SK-N-SH (cell line): ENCODE data around the gene SLC26A8.

Experiments
- CHD2 ChIP-seq: fragments of 150-350 bp; IDR thresholded peaks from 2 replicates; pipeline ENCODE4 v1.6.1; 2018; ENCODE audit warnings: low read length; ENCODE audit not compliant: partially characterized antibody
- CTCF ChIP-seq: fragments of 200-600 bp; sonication (generic); IDR thresholded peaks from 2 replicates; pipeline ENCODE4 v1.6.1; 2017; ENCODE audit warnings: antibody characterized with exemption, mild to moderate bottlenecking, moderate library complexity
- EP300 ChIP-seq, 2 experiments: IDR thresholded peaks; 2 replicates each; pipeline versions ENCODE4 v1.4.0 to v1.6.1; 2012; ENCODE audit warnings: borderline replicate concordance in 1 of 2, low read depth in 1 of 2, low read length in 1 of 2
- EZH2phosphoT487 ChIP-seq: fragments of 200-600 bp; sonication (generic); IDR thresholded peaks from 2 replicates; pipeline ENCODE4 v1.6.1; 2017; ENCODE audit warnings: low read depth, mixed run types, mild to moderate bottlenecking, antibody characterized with exemption, moderate library complexity, borderline replicate concordance
- FOXM1 ChIP-seq: IDR thresholded peaks from 2 replicates; pipeline ENCODE4 v1.4.0; 2012; ENCODE audit warnings: low read depth, mild to moderate bottlenecking
- GATA2 ChIP-seq: sonication (generic); formaldehyde crosslinking; IDR thresholded peaks from 2 replicates; pipeline ENCODE4 v1.5.0; 2020; ENCODE audit warnings: mild to moderate bottlenecking, missing genetic modification reagents
- MAX ChIP-seq: IDR thresholded peaks from 2 replicates; pipeline ENCODE4 v1.4.0; 2012; ENCODE audit warnings: low read depth
- MXI1 ChIP-seq: IDR thresholded peaks from 2 replicates; pipeline ENCODE4 v1.6.1; 2012; ENCODE audit warnings: mild to moderate bottlenecking, low read depth, low read length, improper control_type of control experiment
- POLR2AphosphoS5 ChIP-seq: IDR thresholded peaks from 2 replicates; pipeline ENCODE4 v1.6.1; 2012; ENCODE audit warnings: low read depth, low read length
- RAD21 ChIP-seq: IDR thresholded peaks from 2 replicates; pipeline ENCODE4 v1.6.1; 2012; ENCODE audit warnings: mild to moderate bottlenecking, low read length
- SMC3 ChIP-seq: IDR thresholded peaks from 2 replicates; pipeline ENCODE4 v1.6.1; 2012; ENCODE audit warnings: low read depth, low read length, improper control_type of control experiment
- TF ChIP-seq, protein P1 (sequence below): IDR thresholded peaks from 2 replicates; pipeline ENCODE4 v1.4.0; 2012; ENCODE audit warnings: low read depth, borderline replicate concordance
- TF ChIP-seq, protein P2 (sequence below): IDR thresholded peaks from 2 replicates; pipeline ENCODE4 v1.6.1; 2012; ENCODE audit warnings: mild to moderate bottlenecking, low read depth, low read length, moderate library complexity

GRCh38 chr6:35943390-35943789 is 81.1 kb downstream of the SLC26A8 start:
- no peak for TF ChIP-seq GATA2 (CRISPR knock-in tag)
- no peak for TF ChIP-seq SMC3
- no peak for TF ChIP-seq CTCF
- TF ChIP-seq, protein P1, sequence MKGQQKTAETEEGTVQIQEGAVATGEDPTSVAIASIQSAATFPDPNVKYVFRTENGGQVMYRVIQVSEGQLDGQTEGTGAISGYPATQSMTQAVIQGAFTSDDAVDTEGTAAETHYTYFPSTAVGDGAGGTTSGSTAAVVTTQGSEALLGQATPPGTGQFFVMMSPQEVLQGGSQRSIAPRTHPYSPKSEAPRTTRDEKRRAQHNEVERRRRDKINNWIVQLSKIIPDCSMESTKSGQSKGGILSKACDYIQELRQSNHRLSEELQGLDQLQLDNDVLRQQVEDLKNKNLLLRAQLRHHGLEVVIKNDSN = no peak
- no peak for TF ChIP-seq RAD21
- no peak for TF ChIP-seq EP300 (IDR thresholded peaks at IDR 0.05; ENCODE audit: borderline replicate concordance in 1 of 2, low read depth in 1 of 2, low read length in 1 of 2)
- no peak for TF ChIP-seq FOXM1
- no peak for TF ChIP-seq EZH2phosphoT487
- TF ChIP-seq POLR2AphosphoS5 = no peak
- TF ChIP-seq CHD2 = no peak
- no peak for TF ChIP-seq MAX
- TF ChIP-seq, protein P2, sequence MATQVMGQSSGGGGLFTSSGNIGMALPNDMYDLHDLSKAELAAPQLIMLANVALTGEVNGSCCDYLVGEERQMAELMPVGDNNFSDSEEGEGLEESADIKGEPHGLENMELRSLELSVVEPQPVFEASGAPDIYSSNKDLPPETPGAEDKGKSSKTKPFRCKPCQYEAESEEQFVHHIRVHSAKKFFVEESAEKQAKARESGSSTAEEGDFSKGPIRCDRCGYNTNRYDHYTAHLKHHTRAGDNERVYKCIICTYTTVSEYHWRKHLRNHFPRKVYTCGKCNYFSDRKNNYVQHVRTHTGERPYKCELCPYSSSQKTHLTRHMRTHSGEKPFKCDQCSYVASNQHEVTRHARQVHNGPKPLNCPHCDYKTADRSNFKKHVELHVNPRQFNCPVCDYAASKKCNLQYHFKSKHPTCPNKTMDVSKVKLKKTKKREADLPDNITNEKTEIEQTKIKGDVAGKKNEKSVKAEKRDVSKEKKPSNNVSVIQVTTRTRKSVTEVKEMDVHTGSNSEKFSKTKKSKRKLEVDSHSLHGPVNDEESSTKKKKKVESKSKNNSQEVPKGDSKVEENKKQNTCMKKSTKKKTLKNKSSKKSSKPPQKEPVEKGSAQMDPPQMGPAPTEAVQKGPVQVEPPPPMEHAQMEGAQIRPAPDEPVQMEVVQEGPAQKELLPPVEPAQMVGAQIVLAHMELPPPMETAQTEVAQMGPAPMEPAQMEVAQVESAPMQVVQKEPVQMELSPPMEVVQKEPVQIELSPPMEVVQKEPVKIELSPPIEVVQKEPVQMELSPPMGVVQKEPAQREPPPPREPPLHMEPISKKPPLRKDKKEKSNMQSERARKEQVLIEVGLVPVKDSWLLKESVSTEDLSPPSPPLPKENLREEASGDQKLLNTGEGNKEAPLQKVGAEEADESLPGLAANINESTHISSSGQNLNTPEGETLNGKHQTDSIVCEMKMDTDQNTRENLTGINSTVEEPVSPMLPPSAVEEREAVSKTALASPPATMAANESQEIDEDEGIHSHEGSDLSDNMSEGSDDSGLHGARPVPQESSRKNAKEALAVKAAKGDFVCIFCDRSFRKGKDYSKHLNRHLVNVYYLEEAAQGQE = no peak
- TF ChIP-seq MXI1 = no peak
